ENCODE results near the gene ID2.

The ID2 gene

GRCh38 chr2:8643250-8643995 lies 38.4 kb upstream of the ID2 start:
- Mint-ChIP-seq H3K4me3 (no peak overlapping the region), H3K4me1 (peaks cover 2% of the 10 kb centered on the region), H3K27me3 (no peaks in the 10 kb centered on the region), H3K9me3 (no peaks in the 10 kb centered on the region), H3K27ac (no peak overlapping the region), H3K36me3 (ENCODE audit: low read depth) (no peaks in the 10 kb centered on the region)
- ATAC-seq (no peak), DNase-seq (no peak)

GRCh38 chr2:8643996-8644356 lies 37.9 kb upstream of the ID2 start:
- no peaks in the 10 kb centered on the region for H3K27me3 Mint-ChIP-seq
- H3K27ac Mint-ChIP-seq = no peak overlapping the region
- peaks cover 2% of the 10 kb centered on the region for H3K4me1 Mint-ChIP-seq
- ATAC-seq (no peak), DNase-seq (no peak)
- H3K9me3 Mint-ChIP-seq = no peaks in the 10 kb centered on the region
- H3K36me3 Mint-ChIP-seq (ENCODE audit: low read depth) = no peaks in the 10 kb centered on the region
- H3K4me3 Mint-ChIP-seq = no peak overlapping the region

- no peak overlapping the region for H3K4me3 Mint-ChIP-seq
Measured at GRCh38 chr2:8644605-8645175, 37.2 kb upstream of the ID2 start.

GRCh38 chr2:8645176-8645831 lies 36.6 kb upstream of the ID2 start:
- Mint-ChIP-seq H3K27me3 (no peaks in the 10 kb centered on the region), H3K4me3 (no peak overlapping the region), H3K9me3 (no peaks in the 10 kb centered on the region)

More at GRCh38 chr2:8644605-8645175, 37.2 kb upstream of the ID2 start:
- H3K27ac Mint-ChIP-seq = no peak overlapping the region
- no peaks in the 10 kb centered on the region for H3K36me3 Mint-ChIP-seq (ENCODE audit: low read depth)
- peaks cover 2% of the 10 kb centered on the region for H3K4me1 Mint-ChIP-seq
- no peaks in the 10 kb centered on the region for H3K27me3 Mint-ChIP-seq
- no peak for DNase-seq
- H3K9me3 Mint-ChIP-seq = no peaks in the 10 kb centered on the region
- ATAC-seq = no peak

DNA sequence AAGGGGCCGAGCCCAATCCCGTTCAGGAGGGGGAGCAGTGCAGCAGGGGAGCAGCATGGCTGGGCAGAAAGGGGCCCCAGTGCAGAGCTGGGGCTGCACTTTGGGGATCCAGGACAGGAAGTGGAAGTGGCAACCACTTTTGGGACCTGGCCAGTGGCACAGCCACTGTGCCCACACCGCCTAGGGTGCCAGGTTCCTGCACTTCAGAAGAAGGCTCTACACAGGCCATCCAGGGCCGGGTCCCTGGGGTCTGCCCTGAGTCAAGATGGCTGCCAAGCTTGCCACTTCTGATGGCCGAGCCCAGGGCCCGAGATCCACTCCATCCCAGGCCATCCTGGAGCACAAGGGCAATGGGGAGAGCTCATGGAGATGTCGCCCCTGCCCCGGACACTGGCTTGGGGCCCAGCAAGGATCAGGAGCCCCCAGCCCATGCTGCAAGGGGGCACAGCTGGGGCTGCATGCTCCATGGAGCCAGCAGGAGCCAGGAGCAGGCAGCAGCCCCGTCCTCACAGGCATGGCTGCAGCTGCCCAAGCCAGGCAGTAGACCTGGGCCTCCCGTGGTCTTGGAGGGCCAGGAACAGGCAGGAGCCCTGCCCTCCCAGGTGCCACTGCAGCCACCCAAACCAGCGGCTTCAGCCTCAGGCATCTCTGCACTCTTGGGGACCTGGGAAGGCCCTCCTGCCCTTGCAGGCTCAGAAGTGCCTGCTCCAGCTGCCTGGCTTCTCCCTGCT lies 35.0 kb upstream of the ID2 start:
- H3K4me1 Mint-ChIP-seq = peaks cover 2% of the 10 kb centered on the region
- no peaks in the 10 kb centered on the region for H3K9me3 Mint-ChIP-seq
- DNase-seq (no peak), ATAC-seq (no peak)
- no peaks in the 10 kb centered on the region for H3K27me3 Mint-ChIP-seq
- H3K36me3 Mint-ChIP-seq (ENCODE audit: low read depth) = no peaks in the 10 kb centered on the region
- H3K4me3 Mint-ChIP-seq = no peak overlapping the region
- H3K27ac Mint-ChIP-seq = no peak overlapping the region

More at GRCh38 chr2:8645176-8645831, 36.6 kb upstream of the ID2 start:
- ATAC-seq = no peak
- Mint-ChIP-seq H3K27ac (no peak overlapping the region), H3K36me3 (ENCODE audit: low read depth) (no peaks in the 10 kb centered on the region), H3K4me1 (peaks cover 2% of the 10 kb centered on the region)
- DNase-seq = no peak

DNA sequence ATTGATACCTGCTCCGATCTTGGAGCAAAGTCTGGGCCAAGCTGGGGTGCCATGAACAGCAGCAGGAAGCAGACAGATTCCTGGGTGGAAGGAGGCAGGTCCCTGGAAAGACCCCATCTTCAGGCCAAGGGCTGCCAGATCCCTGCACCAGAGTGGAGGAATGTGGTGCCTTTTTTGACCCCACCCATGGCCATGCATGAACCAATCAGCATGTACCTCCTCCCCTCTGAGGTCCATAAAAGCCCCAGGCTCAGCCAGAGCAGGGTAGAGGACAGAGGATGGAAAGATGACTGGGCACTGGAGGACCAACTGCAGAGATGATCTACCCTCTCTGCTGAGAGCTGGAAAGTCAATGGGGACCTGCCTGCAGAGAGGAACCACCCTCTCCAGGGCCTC lies 34.4 kb upstream of the ID2 start:
- DNase-seq (no peak), ATAC-seq (no peak)
- H3K27ac Mint-ChIP-seq = no peak overlapping the region
- no peak overlapping the region for H3K4me3 Mint-ChIP-seq
- peaks cover 2% of the 10 kb centered on the region for H3K4me1 Mint-ChIP-seq
- no peaks in the 10 kb centered on the region for H3K27me3 Mint-ChIP-seq
- no peaks in the 10 kb centered on the region for H3K9me3 Mint-ChIP-seq
- no peaks in the 10 kb centered on the region for H3K36me3 Mint-ChIP-seq (ENCODE audit: low read depth)

GRCh38 chr2:8648441-8649213 lies 33.2 kb upstream of the ID2 start:
- DNase-seq = no peak
- no peak for ATAC-seq
- Mint-ChIP-seq H3K27ac (no peak overlapping the region), H3K4me1 (peaks cover 2% of the 10 kb centered on the region), H3K4me3 (no peak overlapping the region), H3K36me3 (ENCODE audit: low read depth) (no peaks in the 10 kb centered on the region), H3K27me3 (no peaks in the 10 kb centered on the region), H3K9me3 (no peaks in the 10 kb centered on the region)

DNA sequence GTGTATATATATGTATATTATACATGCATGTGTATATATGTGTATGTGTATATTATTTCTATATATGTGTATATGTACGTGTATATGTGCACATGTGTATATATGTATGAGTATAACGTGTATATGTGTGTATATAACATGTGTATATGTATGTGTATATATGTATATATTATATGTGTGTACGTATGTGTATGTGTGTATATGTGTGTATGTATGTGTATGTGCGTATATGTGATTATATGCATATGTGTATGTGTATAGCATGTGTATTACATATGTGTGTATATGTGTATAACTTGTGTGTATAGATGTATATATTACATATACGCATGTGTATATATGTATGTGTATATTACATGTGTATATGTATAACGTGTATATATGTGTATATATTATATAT lies 32.1 kb upstream of the ID2 start:
- no peak for DNase-seq
- no peak overlapping the region for H3K4me3 Mint-ChIP-seq
- no peaks in the 10 kb centered on the region for H3K27me3 Mint-ChIP-seq
- ATAC-seq = no peak
- no peaks in the 10 kb centered on the region for H3K9me3 Mint-ChIP-seq
- no peaks in the 10 kb centered on the region for H3K4me1 Mint-ChIP-seq
- no peaks in the 10 kb centered on the region for H3K36me3 Mint-ChIP-seq (ENCODE audit: low read depth)
- H3K27ac Mint-ChIP-seq = no peak overlapping the region

DNA sequence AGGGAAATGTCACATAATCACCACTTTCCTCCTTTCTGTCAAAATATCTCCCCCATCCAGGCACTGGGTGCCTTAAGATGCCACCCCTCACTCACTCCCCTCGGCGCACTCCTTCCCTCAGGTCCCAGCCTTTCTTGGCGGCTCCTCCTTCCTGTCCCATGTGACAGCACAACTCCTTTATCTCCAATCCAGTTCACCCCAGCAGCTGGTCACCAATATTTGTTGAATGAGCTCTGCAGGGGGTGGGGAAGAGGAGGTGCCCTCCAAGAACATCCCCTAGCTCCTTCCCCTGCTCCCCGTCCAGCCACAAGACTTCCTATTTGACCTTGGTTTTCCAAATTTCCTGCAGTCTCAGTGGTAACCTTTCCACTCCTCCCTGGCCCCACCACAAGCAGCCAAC lies 31.6 kb upstream of the ID2 start:
- Mint-ChIP-seq H3K27ac (no peak overlapping the region), H3K4me1 (no peaks in the 10 kb centered on the region), H3K9me3 (no peaks in the 10 kb centered on the region), H3K4me3 (no peak overlapping the region), H3K36me3 (ENCODE audit: low read depth) (no peaks in the 10 kb centered on the region), H3K27me3 (no peaks in the 10 kb centered on the region)
- no peak for DNase-seq
- ATAC-seq = no peak

GRCh38 chr2:8652774-8653426 lies 29.0 kb upstream of the ID2 start:
- H3K36me3 Mint-ChIP-seq (ENCODE audit: low read depth) = no peaks in the 10 kb centered on the region
- H3K27me3 Mint-ChIP-seq = peaks cover 10% of the 10 kb centered on the region
- no peak for DNase-seq

GRCh38 chr2:8653485-8653884 lies 28.4 kb upstream of the ID2 start:
- DNase-seq (no peak), ATAC-seq (no peak)
- Mint-ChIP-seq H3K27ac (no peak overlapping the region), H3K36me3 (ENCODE audit: low read depth) (no peaks in the 10 kb centered on the region), H3K4me3 (no peak overlapping the region), H3K9me3 (no peaks in the 10 kb centered on the region), H3K4me1 (peaks cover 16% of the 10 kb centered on the region), H3K27me3 (peaks cover 11% of the 10 kb centered on the region)

More at GRCh38 chr2:8652774-8653426, 29.0 kb upstream of the ID2 start:
- no peaks in the 10 kb centered on the region for H3K9me3 Mint-ChIP-seq
- H3K27ac Mint-ChIP-seq = no peak overlapping the region
- H3K4me1 Mint-ChIP-seq = peaks cover 15% of the 10 kb centered on the region
- ATAC-seq = no peak
- H3K4me3 Mint-ChIP-seq = no peak overlapping the region

GRCh38 chr2:8654041-8654440 lies 27.8 kb upstream of the ID2 start:
- H3K4me3 Mint-ChIP-seq = no peak overlapping the region
- H3K27me3 Mint-ChIP-seq = peaks cover 11% of the 10 kb centered on the region
- DNase-seq = no peak
- no peak overlapping the region for H3K27ac Mint-ChIP-seq
- ATAC-seq = no peak
- no peaks in the 10 kb centered on the region for H3K36me3 Mint-ChIP-seq (ENCODE audit: low read depth)
- H3K4me1 Mint-ChIP-seq = peaks cover 16% of the 10 kb centered on the region
- H3K9me3 Mint-ChIP-seq = no peaks in the 10 kb centered on the region

DNA sequence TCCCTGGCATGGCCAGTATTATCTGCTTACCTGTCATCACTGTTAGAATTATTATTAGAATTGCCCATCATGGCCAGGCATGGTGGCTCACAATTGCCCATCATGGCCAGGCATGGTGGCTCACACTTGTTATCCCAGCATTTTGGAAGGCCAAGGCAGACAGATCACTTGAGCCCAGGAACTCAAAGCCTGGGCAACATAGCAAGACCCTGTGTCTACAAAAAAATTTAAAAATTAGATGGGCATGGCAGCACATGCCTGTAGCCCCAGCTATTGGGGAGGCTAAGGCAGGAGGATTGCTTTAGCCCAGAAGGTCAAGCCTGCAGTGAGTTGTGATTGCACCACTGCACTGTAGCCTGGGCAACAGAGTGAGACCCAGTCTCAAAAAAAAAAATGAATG lies 27.4 kb upstream of the ID2 start:
- no peak overlapping the region for H3K27ac Mint-ChIP-seq
- peaks cover 18% of the 10 kb centered on the region for H3K4me1 Mint-ChIP-seq
- ATAC-seq = no peak
- no peaks in the 10 kb centered on the region for H3K36me3 Mint-ChIP-seq (ENCODE audit: low read depth)
- no peaks in the 10 kb centered on the region for H3K9me3 Mint-ChIP-seq
- H3K27me3 Mint-ChIP-seq = peaks cover 11% of the 10 kb centered on the region
- no peak for DNase-seq
- no peak overlapping the region for H3K4me3 Mint-ChIP-seq

- Mint-ChIP-seq H3K27ac (no peak overlapping the region), H3K4me3 (no peak overlapping the region), H3K36me3 (ENCODE audit: low read depth) (no peaks in the 10 kb centered on the region), H3K4me1 (peaks cover 18% of the 10 kb centered on the region), H3K27me3 (peaks cover 22% of the 10 kb centered on the region), H3K9me3 (no peaks in the 10 kb centered on the region)
- no peak for DNase-seq
- no peak for ATAC-seq
Measured at GRCh38 chr2:8656160-8656641, 25.7 kb upstream of the ID2 start.
